ENCODE measurements around the gene DHCR24. TPM values are rescaled to one million over a fixed set of nuclear protein-coding genes. Genes with fewer than 3 reads are reported as not detected.

Gene DHCR24
- total RNA-seq, 1 donor from 2014 or later: 141 TPM

GRCh38 chr1:54849219-54850068, 37.6 kb downstream of the DHCR24 start:
- TF ChIP-seq POLR2AphosphoS5 (IDR thresholded peaks at IDR 0.05; ENCODE audit: insufficient read depth in 1 of 2, low read depth in 1 of 2) (no peak), CTCF (IDR thresholded peaks at IDR 0.05) (no peak), POLR2A (IDR thresholded peaks at IDR 0.05) (no peak)
- no peaks in the 10 kb centered on the region for H3K9me3 ChIP-seq
- H3K4me1 ChIP-seq: peaks cover 33% of the 10 kb centered on the region
- H3K27me3 ChIP-seq: no peaks in the 10 kb centered on the region
- peak overlapping the region; percentile 84 for H3K27ac ChIP-seq
- H3K36me3 ChIP-seq: peaks cover 0 to 5% of the 10 kb centered on the region in 2 donors
- intact Hi-C loops (cut with DNase I): no loop called here
- no peak for DNase-seq (ENCODE audit: extremely low spot score in 2 of 2)
- no peak overlapping the region for H3K4me3 ChIP-seq

- H3K27me3 ChIP-seq: no peaks in the 10 kb centered on the region
- H3K9me3 ChIP-seq: no peaks in the 10 kb centered on the region
- H3K4me1 ChIP-seq: peaks cover 33% of the 10 kb centered on the region
- intact Hi-C loops (cut with DNase I): no loop called here
- TF ChIP-seq POLR2A (IDR thresholded peaks at IDR 0.05) (no peak), CTCF (IDR thresholded peaks at IDR 0.05) (no peak), POLR2AphosphoS5 (IDR thresholded peaks at IDR 0.05; ENCODE audit: insufficient read depth in 1 of 2, low read depth in 1 of 2) (no peak)
- no peak overlapping the region for H3K4me3 ChIP-seq
- DNase-seq (ENCODE audit: extremely low spot score in 2 of 2): no peak
- no peaks in the 10 kb centered on the region for H3K36me3 ChIP-seq
- no peak overlapping the region for H3K27ac ChIP-seq
Observed at GRCh38 chr1:54848134-54848948, 38.7 kb downstream of the DHCR24 start.

- DNase-seq (ENCODE audit: extremely low spot score in 2 of 2): peak in 1 of 2 donors; percentile 49
Observed at GRCh38 chr1:54846716-54847284, 40.2 kb downstream of the DHCR24 start.

GRCh38 chr1:54846301-54846700, 40.7 kb downstream of the DHCR24 start:
- peaks cover 24% of the 10 kb centered on the region for H3K4me1 ChIP-seq
- H3K27ac ChIP-seq: no peak overlapping the region
- TF ChIP-seq CTCF (IDR thresholded peaks at IDR 0.05): no peak
- TF ChIP-seq POLR2AphosphoS5 (IDR thresholded peaks at IDR 0.05; ENCODE audit: insufficient read depth in 1 of 2, low read depth in 1 of 2): no peak
- TF ChIP-seq POLR2A (IDR thresholded peaks at IDR 0.05): no peak
- H3K9me3 ChIP-seq: no peaks in the 10 kb centered on the region
- H3K27me3 ChIP-seq: no peaks in the 10 kb centered on the region
- intact Hi-C loops (cut with DNase I): no loop called here
- no peaks in the 10 kb centered on the region for H3K36me3 ChIP-seq
- peak; percentile 43 to 77 for DNase-seq (ENCODE audit: extremely low spot score in 2 of 2)
- no peak overlapping the region for H3K4me3 ChIP-seq

More at GRCh38 chr1:54846716-54847284, 40.2 kb downstream of the DHCR24 start:
- Histone ChIP-seq H3K9me3 (no peaks in the 10 kb centered on the region), H3K27me3 (no peaks in the 10 kb centered on the region), H3K4me3 (no peak overlapping the region), H3K4me1 (peaks cover 29% of the 10 kb centered on the region), H3K27ac (no peak overlapping the region), H3K36me3 (no peaks in the 10 kb centered on the region)
- TF ChIP-seq POLR2A (IDR thresholded peaks at IDR 0.05) (no peak), POLR2AphosphoS5 (IDR thresholded peaks at IDR 0.05; ENCODE audit: insufficient read depth in 1 of 2, low read depth in 1 of 2) (no peak), CTCF (IDR thresholded peaks at IDR 0.05) (no peak)
- intact Hi-C loops (cut with DNase I): no loop called here

Data from vagina (tissue), 2 donors.